A673 (cell line): ENCODE measurements around the gene STK10. TPM values are rescaled to one million over a fixed set of nuclear protein-coding genes. Genes with fewer than 3 reads are reported as not detected.

Experiments
- BruUV-seq: library from RNA; stranded (reverse); fragments of 400-500 nt; replicated peaks from 2 replicates; lab custom pipeline; 2021; lab: Mats Ljungman, UMichigan
- CTCF ChIA-PET: fragments of 300-600 bp; sonication (Branson Sonifier 250); formaldehyde crosslinking; loops from one replicate; lab custom pipeline; 2022; ENCODE audit warnings: antibody characterized with exemption; lab: Charles Lee
- POLR2A ChIA-PET: fragments of 300-600 bp; sonication (Branson Sonifier 250); formaldehyde crosslinking; loops from one replicate; lab custom pipeline; 2022; ENCODE audit warnings: antibody characterized with exemption; ENCODE audit not compliant: low non-redundant PET; lab: Charles Lee
- DNase-seq: peaks from one replicate; pipeline ENCODE4 v3.0.0-alpha.2; 2015; ENCODE audit warnings: low spot score
- H3K27ac ChIP-seq: fragments of 200-600 bp; sonication (generic); 2 replicates; pipeline ENCODE4 v1.5.1; 2016; ENCODE audit warnings: mixed run types, low read depth, mild to moderate bottlenecking, mixed read lengths, antibody characterized with exemption, low read length; ENCODE audit not compliant: poor library complexity, severe bottlenecking
- H3K27me3 ChIP-seq: fragments of 200-600 bp; sonication (generic); replicated peaks from 2 replicates; pipeline ENCODE4 v1.6.1; 2017; ENCODE audit warnings: mixed run types, low read depth, mild to moderate bottlenecking, mixed read lengths, antibody characterized with exemption, low read length; ENCODE audit not compliant: insufficient read depth, poor library complexity
- H3K36me3 ChIP-seq: fragments of 200-600 bp; sonication (generic); 2 replicates; pipeline ENCODE4 v1.6.1; 2016; ENCODE audit warnings: mixed run types, mild to moderate bottlenecking, mixed read lengths, antibody characterized with exemption, low read length; ENCODE audit not compliant: insufficient read depth, poor library complexity, severe bottlenecking
- H3K4me1 ChIP-seq: fragments of 200-600 bp; sonication (generic); 2 replicates; pipeline ENCODE4 v1.6.1; 2017; ENCODE audit warnings: mixed run types, mild to moderate bottlenecking, mixed read lengths, antibody characterized with exemption, low read length; ENCODE audit not compliant: insufficient read depth, poor library complexity, severe bottlenecking
- H3K4me3 ChIP-seq: fragments of 200-600 bp; sonication (generic); 2 replicates; pipeline ENCODE4 v1.5.1; 2016; ENCODE audit warnings: low read depth, mixed run types, mild to moderate bottlenecking, mixed read lengths, low read length; ENCODE audit not compliant: poor library complexity, severe bottlenecking
- H3K9me3 ChIP-seq: fragments of 200-600 bp; sonication (generic); 2 replicates; pipeline ENCODE4 v1.6.1; 2016; ENCODE audit warnings: mixed run types, low read depth, mild to moderate bottlenecking, mixed read lengths, antibody characterized with exemption, low read length; ENCODE audit not compliant: poor library complexity, severe bottlenecking
- EZH2 ChIP-seq: fragments of 200-600 bp; sonication (generic); IDR thresholded peaks from 2 replicates; pipeline ENCODE4 v1.6.1; 2017; ENCODE audit warnings: borderline replicate concordance, low read depth, mild to moderate bottlenecking, mixed read lengths, antibody characterized with exemption, low read length; ENCODE audit not compliant: poor library complexity, severe bottlenecking
- intact Hi-C: fragments of 100-400 bp; cut with micrococcal nuclease; formaldehyde crosslinking; loops from one replicate; pipeline ENCODE4 v1.10.0; 2022; ENCODE audit not compliant: unreplicated experiment
- total RNA-seq: library from RNA; stranded (reverse); gene quantifications from 2 replicates; pipeline ENCODE4 v1.2.3, GENCODE V29; 2021
- TF ChIP-seq, protein P1 (sequence below): fragments of 300-800, 200-600 bp; sonication (generic); conservative IDR thresholded peaks from 2 replicates; pipeline ENCODE4 v1.5.1; 2017; ENCODE audit warnings: low read depth, mild to moderate bottlenecking, antibody characterized with exemption, low read length, moderate library complexity, mixed read lengths

STK10 gene
- total RNA-seq, 1 experiment from 2014 or later = 3.8 TPM

DNA sequence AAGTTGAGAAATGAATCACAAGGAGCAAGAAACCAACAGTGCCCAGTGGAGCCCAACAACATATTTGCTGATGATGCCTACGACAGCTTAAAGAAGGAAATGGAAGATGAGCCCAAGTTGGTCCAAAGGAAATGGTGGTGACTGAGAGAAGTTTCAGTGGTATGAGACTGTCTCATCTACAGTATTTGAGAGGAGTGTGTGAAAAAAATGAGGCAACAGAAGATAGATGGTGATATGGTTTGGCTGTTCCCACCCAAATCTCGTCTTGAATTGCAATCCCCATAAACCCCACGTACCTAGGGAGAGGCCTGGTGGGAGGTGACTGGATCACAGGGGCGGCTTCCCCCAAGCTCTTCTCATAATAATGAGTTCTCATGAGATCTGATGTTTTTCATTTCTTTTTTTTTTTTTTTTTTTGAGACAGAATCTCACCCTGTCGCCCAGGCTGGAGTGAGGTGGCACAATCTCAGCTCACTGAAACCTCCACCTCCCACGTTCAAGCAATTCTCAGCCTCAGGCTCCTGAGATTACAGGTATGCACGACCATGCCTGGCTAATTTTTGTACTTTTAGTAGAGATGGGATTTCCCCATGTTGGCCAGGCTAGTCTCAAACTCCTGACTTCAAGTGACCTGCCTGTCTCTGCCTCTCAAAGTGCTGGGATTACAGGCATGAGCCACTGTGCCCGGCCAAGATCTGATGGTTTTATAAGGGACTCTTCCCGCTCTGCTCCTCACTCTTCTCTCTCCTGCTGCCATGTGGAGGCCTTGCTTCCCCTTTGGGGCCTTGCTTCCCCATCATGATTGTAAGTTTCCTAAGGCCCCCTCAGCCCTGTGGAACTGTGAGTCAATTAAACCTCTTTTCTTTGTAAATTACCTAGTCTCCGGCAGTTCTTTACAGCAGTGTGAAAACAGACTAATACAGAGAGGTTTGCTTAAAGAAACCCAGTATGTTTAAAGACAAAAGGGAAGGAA lies 36.2 kb upstream of the STK10 start:
- no TSS peak for BruUV-seq

DNA sequence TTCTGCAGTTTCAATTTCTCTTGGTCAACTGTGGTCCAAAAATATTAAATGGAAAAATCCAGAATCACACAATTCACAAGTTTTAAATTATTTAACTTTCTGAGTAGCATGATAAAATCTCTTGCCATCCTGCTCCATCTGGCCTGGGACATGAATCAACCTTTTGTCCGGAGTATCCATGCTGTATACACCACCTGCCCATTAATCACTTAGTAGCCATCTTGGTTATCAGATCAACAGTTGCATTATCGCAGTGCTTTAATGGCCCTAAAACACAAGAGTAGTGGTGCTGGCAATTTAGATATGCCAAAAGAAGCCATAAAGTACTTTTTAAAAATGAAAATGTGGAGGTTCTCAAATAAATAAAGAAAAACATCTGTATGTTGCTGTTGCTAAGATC lies 31.3 kb upstream of the STK10 start:
- intact Hi-C loops = no loop called here
- no peaks in the 10 kb centered on the region for H3K27me3 ChIP-seq
- peaks cover 5% of the 10 kb centered on the region for H3K9me3 ChIP-seq
- no peak overlapping the region for H3K27ac ChIP-seq
- H3K4me3 ChIP-seq = no peak overlapping the region
- ChIA-PET CTCF (no interaction called here), POLR2A (no interaction called here)
- DNase-seq = no peak
- H3K4me1 ChIP-seq = no peaks in the 10 kb centered on the region
- no peak for TF ChIP-seq EZH2
- TF ChIP-seq, protein P1, sequence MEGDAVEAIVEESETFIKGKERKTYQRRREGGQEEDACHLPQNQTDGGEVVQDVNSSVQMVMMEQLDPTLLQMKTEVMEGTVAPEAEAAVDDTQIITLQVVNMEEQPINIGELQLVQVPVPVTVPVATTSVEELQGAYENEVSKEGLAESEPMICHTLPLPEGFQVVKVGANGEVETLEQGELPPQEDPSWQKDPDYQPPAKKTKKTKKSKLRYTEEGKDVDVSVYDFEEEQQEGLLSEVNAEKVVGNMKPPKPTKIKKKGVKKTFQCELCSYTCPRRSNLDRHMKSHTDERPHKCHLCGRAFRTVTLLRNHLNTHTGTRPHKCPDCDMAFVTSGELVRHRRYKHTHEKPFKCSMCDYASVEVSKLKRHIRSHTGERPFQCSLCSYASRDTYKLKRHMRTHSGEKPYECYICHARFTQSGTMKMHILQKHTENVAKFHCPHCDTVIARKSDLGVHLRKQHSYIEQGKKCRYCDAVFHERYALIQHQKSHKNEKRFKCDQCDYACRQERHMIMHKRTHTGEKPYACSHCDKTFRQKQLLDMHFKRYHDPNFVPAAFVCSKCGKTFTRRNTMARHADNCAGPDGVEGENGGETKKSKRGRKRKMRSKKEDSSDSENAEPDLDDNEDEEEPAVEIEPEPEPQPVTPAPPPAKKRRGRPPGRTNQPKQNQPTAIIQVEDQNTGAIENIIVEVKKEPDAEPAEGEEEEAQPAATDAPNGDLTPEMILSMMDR = no peak
- peaks cover 22% of the 10 kb centered on the region for H3K36me3 ChIP-seq
- no TSS peak for BruUV-seq

More for the DNA sequence above, 36.2 kb upstream of the STK10 start:
- no peak for DNase-seq
- ChIA-PET CTCF (interaction anchor here (0.6 kb wide), 1 partner anchor 413 kb away, joined by 4 read pairs; no protein-coding TSS in a partner anchor), POLR2A (no interaction called here)
- no peak overlapping the region for H3K27ac ChIP-seq
- no peaks in the 10 kb centered on the region for H3K4me1 ChIP-seq
- intact Hi-C loops = no loop called here
- H3K4me3 ChIP-seq = no peak overlapping the region
- peaks cover 3% of the 10 kb centered on the region for H3K9me3 ChIP-seq
- TF ChIP-seq, protein P1 = no peak
- TF ChIP-seq EZH2 = no peak
- H3K27me3 ChIP-seq = no peaks in the 10 kb centered on the region
- peaks cover 18% of the 10 kb centered on the region for H3K36me3 ChIP-seq

DNA sequence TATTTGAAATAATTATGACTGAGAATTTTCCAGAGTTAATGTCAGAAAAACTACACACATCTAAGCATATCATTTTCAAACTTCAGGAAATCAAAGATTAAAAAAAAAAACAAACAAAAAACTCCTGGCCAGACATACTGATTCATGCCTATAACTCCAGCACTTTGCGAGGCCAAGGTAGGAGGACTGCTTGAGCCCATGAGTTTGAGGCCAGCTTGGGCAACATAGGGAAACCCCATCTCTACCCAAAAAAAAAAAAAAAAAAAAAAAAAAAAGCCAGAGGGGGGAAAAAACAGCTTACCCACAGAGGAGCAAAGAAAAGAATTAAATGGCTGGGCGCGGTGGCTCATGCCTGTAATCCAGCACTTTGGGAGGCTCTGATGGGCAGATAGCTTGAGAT lies 28.3 kb upstream of the STK10 start:
- ChIA-PET POLR2A (no interaction called here), CTCF (no interaction called here)
- intact Hi-C loops = no loop called here
- H3K36me3 ChIP-seq = peaks cover 24% of the 10 kb centered on the region
- H3K27ac ChIP-seq = no peak overlapping the region
- no peak overlapping the region for H3K4me3 ChIP-seq
- no peaks in the 10 kb centered on the region for H3K4me1 ChIP-seq
- DNase-seq = no peak
- no TSS peak for BruUV-seq
- no peaks in the 10 kb centered on the region for H3K27me3 ChIP-seq
- peaks cover 5% of the 10 kb centered on the region for H3K9me3 ChIP-seq
- no peak for TF ChIP-seq EZH2
- TF ChIP-seq, protein P1 = no peak
